Activated CD8-positive, alpha-beta memory T cell treated with anti-CD3 and anti-CD28 coated beads, Interleukin-2, amount 50 U/mL, for 4 hours (primary cell): ENCODE results near the gene OSBPL6.
A peak's percentile ranks its signal among the peaks of the same experiment; 100 is the strongest.
"Not testable (repeated sequence)": the region's sequence is repeated elsewhere in the genome, so short reads cannot be mapped to it uniquely, and the experiment has no call there.

Source experiments
- DNase-seq: peaks from one replicate; pipeline ENCODE4 v3.0.0-alpha.2; 2020

Gene OSBPL6

GRCh38 chr2:178414266-178415247 lies 220.2 kb downstream of the OSBPL6 start:
- DNase-seq = peak; percentile 72

DNA sequence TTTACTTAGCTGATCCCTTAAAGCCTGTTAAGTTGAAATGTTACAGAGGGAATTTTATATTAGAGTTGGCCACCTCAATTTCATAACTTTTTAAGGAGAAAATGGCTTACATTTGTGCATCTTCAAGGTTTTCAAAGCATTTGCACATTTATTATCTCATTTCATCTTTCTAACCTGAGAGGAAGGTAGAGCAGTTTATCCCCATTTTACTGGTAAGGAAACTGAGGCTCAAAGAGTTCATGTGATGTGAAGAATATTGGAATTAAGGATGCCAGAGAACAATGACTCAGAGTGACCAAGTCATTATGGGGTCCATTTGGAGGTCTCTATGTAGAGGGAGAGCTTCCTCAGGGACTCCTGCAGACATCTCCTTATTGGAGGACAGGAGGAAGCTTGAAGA lies 221.7 kb downstream of the OSBPL6 start:
- DNase-seq = no peak

- no peak for DNase-seq
These were observed 223.6 kb downstream of the OSBPL6 start for GRCh38 chr2:178417916-178418315.

DNA sequence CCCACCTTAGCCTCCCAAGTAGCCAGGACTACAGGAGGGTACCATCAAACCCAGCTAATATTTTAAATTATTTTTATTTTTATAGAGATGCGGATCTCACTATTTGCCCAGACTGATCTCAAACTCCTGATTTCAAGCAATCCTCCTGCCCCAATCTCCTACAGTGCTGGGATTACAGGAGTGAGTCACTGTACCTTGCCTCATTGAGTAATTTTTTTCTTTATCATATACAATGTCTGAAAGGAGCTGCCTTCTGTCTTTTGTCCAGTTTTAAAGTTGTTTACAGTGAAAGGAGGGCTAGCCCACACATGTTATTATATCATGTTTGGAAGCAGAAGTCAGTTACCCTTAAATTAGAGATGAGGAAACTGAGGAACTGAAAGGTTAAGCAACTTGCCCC lies 224.1 kb downstream of the OSBPL6 start:
- no peak for DNase-seq

DNA sequence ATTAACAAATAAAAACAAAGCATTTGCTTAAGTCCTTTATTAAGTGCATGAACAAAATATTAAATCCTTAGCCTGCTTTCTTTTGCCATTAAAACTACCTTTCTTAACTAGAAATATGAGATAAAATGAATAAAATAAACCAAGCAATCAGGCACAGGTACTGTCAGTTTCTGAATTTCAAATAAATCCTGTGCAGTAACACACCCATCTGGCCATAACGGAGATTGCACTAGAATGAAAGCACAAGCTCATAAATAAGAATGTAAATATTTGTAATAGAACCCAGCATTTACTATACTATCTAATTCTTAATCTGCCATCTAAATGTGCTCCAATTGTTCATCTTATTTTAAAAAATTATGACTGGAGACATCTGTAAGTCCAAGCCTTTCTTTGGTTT lies 224.8 kb downstream of the OSBPL6 start:
- DNase-seq = no peak

DNA sequence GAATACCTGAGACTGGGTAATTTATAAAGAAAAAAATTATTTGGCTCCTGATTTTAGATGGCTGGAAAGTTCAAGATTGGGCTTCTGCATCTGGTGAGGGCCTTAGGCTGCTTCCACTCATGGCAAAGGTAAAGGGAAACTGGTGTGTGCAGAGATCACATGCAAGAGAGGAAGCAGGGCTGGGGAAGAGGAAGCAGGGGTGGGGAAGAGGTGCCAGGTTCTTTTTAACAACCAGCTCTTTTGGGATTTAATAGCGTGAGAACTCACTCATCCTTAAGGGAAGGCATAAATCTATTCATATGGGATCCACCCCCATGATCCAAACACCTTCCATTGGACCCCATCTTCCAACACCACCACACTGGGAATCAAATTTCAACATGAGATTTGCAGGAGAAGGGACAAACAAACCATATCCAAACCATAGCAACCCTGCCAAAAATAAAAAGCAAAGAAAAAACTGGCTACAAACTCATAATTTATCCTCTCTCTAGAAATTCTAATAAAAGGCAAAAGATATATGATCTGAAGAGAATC lies 226.2 kb downstream of the OSBPL6 start:
- DNase-seq = no peak

GRCh38 chr2:178422097-178422496 lies 227.8 kb downstream of the OSBPL6 start:
- no peak for DNase-seq

GRCh38 chr2:178423746-178424145 lies 229.4 kb downstream of the OSBPL6 start:
- not testable (repeated sequence) for DNase-seq

- DNase-seq = no peak
These were observed 231.0 kb downstream of the OSBPL6 start for GRCh38 chr2:178425255-178425827.

GRCh38 chr2:178426388-178426787 lies 232.1 kb downstream of the OSBPL6 start:
- no peak for DNase-seq

GRCh38 chr2:178427458-178427857 lies 233.1 kb downstream of the OSBPL6 start:
- DNase-seq = no peak

DNA sequence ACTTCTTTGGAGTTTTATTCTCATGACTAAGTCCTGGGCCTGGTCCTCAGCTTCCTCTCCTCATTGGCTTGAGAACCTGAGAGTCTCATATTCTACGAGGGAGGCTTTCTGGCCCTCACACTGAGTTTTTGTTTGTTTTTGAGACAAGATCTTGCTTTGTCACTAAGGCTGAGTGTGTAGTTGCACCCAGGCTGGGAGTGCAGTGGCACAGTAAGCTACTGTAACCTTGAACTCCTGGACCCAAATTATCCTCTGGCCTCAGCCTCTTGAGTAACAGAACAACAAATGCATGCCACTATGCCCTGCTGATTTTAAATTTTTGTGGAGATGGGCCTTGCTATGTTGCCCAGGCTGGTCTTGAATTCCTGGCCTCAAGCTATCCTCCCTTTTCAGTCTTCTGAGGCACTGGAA lies 234.1 kb downstream of the OSBPL6 start:
- DNase-seq = no peak

- DNase-seq = no peak
These were observed 235.0 kb downstream of the OSBPL6 start for GRCh38 chr2:178429336-178429735.

DNA sequence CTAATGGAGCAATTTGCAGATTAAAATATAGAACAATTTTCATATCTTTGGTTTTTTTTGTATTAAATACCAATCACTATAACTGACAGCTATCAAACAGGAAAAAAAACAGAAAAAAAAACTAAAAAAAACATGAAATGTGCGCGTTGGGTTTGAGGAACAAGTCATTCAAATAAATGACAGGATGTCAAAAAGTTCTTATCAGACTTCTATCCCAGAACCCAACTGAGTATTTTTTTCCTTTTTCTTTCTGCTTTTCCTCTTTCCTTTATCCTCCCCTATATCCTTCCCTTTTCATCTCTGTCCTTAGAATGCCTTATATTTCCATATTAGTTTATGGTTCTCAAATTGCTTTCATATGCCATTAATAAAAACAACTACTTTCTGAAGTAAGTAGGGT lies 242.3 kb downstream of the OSBPL6 start:
- DNase-seq = no peak

DNA sequence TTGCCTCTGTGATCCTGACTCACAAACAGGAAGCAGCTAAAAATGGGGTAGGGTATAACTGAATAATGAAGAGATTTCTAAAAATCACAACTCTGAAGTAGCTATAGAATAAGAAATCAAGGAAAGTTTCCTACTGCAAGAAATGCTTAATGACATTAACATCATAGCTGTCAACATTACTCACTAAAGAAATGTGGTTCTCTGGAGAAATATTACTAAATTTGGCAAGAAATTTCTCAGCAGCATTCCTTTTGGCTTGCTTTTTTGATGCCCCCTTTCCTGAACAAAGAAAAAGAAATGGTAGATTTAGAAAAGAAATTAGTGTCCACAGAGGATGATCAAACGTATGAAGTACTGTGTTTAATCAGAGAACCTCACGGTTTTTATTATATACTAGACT lies 247.1 kb downstream of the OSBPL6 start:
- no peak for DNase-seq

- DNase-seq = no peak
These were observed 254.8 kb downstream of the OSBPL6 start for GRCh38 chr2:178448968-178449661.

DNA sequence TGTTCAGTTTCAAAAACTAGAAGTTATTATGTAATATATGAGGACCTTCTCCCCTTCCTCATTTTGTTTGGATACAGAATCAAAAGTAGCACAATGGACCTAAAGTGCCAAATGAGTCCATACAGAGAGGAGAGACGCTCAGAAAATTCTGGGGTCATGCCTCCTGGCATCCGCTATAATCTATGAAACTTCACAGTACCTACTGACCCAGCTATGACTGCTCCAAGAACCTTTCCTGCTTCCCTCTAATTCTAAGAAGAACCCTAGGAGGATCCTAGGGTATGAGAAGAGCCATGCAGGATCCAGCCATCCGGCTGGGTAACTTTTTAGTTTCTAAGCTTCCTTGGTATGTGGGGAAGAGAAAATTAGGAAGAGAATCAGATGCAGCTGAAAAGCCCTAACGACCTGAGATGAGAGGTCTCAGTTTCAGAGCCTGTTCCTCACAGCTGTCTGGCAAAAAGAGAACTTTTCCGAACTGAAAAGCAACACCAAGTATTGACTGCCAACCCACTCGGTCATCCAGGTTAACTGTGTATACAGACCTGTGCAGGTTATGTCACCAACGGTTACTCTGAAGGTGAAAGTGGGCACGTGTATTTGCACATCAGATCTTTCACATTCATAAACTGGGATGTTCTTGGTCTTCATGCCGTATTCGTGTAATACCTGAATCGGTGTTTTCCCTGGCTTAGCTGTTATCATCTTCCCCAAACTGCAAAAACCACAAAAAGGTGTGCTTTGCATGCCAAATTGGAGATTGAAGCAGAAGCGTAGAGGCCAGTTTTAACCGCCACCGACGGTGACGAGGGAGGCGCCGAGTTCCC lies 255.6 kb downstream of the OSBPL6 start:
- no peak for DNase-seq

GRCh38 chr2:178450524-178450773 lies 256.1 kb downstream of the OSBPL6 start:
- no peak for DNase-seq

DNA sequence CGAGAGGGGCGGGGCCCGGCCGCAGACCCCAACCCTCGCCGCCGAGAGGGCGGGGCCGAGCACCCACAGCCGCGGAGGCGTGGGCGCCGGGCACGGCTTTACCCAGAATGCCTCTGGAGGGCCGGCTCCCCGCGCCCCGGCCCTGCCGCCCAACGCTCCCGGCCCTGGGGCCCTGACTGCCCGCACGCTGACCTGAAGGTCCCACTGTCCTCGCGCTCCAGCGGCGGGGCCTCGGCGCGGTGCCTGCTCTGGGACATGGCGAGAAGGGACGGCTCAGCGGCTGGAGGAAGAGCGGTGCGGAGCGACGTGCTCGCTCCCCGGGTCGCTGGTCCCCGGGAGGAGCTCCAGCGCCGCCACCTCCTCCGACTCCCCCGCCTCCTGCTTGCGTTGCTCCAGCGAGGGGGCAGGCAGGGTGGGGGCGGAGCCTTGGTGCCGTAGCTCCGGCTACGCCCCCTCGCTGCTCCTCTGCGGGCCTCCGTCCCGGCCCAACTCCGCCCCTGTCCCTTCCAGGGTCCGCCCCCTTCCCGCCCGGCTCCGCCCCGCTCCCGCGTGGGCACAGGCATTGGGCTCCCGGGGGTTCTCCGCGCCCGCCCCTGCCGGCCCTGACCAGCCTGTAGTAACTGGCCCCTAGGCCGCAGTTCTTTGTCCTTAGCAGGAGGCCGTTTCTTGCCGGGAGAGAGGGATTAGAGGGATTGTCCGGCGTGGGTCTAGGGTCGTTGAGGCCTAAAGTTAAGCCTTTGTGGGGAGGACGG lies 256.6 kb downstream of the OSBPL6 start, which contains the start of the genes PJVK and PRKRA:
Gene PJVK, plus strand, starts transcription at position 605 of the 752 bp plus-strand sequence. CDS start 2,032 bp downstream, outside the sequence.
Gene PRKRA, minus strand, starts transcription at position 402 of the 752 bp plus-strand sequence. Its CDS starts 145 bp downstream, at position 257.
- peak; percentile 96 for DNase-seq

GRCh38 chr2:178452334-178452733 lies 258.0 kb downstream of the OSBPL6 start:
- DNase-seq = no peak
